Lower leg skin (tissue), 4 donors: Measurements from ENCODE around the gene ELAVL2. TPM values are rescaled to one million over a fixed set of nuclear protein-coding genes. Genes with fewer than 3 reads are reported as not detected.

ENCODE experiments used
- DNase-seq, 2 donors: peaks; one replicate each; pipeline ENCODE4 v3.0.0-alpha.2; 2019; ENCODE audit warnings: low spot score in 2 of 2
- H3K4me3 ChIP-seq: fragments of 200-600 bp; sonication (generic); 2 replicates; pipeline ENCODE4 v1.5.1; 2017; ENCODE audit warnings: mild to moderate bottlenecking, low read depth; ENCODE audit not compliant: poor library complexity, severe bottlenecking
- POLR2A ChIP-seq, 2 donors: fragments of 450-650 bp; IDR thresholded peaks; one replicate each; pipeline ENCODE4 v1.6.1; 2016 to 2017; ENCODE audit warnings: antibody characterized with exemption in 2 of 2, mild to moderate bottlenecking in 1 of 2, moderate library complexity in 1 of 2
- WGBS, 2 donors: methylation state at CpG; one replicate each; pipeline ENCODE4 v1.1.5; 2018; 5-methylcytosine and 5-hydroxymethylcytosine counted together
- intact Hi-C: fragments of 100-400 bp; cut with DNase I; formaldehyde crosslinking; loops from one replicate; pipeline ENCODE4 v1.15.0; 2023; ENCODE audit warnings: low total_unique reads
- total RNA-seq, 4 donors: library from RNA; depleted of rRNA; stranded (reverse); fragments of >200 nt; gene quantifications; one replicate each; pipeline ENCODE4 v1.1.0, GENCODE V29; 2016
- TF ChIP-seq, protein P1 (sequence below), 3 donors: fragments of 450-650 bp; IDR thresholded peaks; one replicate each; pipeline ENCODE4 v1.5.1; 2016; ENCODE audit warnings: antibody characterized with exemption in 3 of 3, mild to moderate bottlenecking in 3 of 3, moderate library complexity in 2 of 3

The ELAVL2 gene
- total RNA-seq, 4 donors from 2014 or later: 0.11 to 1.3 (median 0.42) TPM

DNA sequence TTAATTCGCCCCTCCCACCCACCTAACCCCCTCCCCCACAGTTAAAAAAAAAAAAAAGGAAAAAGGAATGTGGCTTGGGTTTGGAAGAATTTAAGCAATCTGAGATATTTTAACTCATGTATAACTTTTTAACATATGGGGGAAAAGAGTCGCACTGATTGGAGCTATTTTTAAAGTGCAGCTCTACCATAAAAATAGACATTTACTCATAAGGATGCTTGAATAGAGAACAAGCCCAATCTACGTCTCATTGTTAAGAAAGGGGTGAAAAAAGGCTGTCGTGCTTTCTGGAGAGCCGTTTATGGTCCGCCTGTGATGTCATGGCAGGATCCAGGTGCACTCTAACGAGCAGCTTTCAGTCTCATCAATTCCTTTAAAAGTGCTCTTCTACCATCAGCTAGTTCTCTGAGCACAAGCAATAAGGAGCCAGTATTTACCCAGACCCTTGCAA is 142.4 kb downstream of the ELAVL2 start:
- DNase-seq: no peak
- no peak for TF ChIP-seq POLR2A (IDR thresholded peaks at IDR 0.05)
- TF ChIP-seq, protein P1, sequence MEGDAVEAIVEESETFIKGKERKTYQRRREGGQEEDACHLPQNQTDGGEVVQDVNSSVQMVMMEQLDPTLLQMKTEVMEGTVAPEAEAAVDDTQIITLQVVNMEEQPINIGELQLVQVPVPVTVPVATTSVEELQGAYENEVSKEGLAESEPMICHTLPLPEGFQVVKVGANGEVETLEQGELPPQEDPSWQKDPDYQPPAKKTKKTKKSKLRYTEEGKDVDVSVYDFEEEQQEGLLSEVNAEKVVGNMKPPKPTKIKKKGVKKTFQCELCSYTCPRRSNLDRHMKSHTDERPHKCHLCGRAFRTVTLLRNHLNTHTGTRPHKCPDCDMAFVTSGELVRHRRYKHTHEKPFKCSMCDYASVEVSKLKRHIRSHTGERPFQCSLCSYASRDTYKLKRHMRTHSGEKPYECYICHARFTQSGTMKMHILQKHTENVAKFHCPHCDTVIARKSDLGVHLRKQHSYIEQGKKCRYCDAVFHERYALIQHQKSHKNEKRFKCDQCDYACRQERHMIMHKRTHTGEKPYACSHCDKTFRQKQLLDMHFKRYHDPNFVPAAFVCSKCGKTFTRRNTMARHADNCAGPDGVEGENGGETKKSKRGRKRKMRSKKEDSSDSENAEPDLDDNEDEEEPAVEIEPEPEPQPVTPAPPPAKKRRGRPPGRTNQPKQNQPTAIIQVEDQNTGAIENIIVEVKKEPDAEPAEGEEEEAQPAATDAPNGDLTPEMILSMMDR (IDR thresholded peaks at IDR 0.05): no peak
- WGBS, 2 donors: 63 to 66% methylated on average over 7 of the region's 7 CpGs
- H3K4me3 ChIP-seq: no peak overlapping the region
- intact Hi-C loops: no loop called here

DNA sequence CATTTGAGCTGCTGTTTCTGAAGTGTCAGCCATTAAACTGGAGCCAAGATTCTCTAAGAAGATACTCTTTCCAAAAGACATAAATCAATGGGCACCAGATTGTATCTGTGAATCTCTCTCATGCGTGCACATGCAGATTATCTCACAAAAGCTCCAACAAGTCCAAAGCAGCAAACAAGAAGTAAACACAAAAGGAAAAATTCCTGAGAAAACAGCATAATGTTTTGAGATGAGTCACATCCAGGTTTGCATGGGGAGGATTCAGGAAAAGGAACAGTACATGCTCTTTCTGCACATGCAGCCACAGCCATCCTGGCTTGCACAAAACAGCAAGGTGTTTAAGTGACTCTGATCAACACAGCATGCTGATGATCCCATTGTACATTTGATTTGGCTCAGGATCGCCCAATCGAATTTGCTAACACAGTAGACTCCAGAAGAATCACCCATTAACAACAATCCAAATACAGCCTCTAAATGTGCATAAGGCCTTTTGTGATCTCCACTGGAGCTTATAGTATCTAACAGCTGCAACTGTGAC is 143.1 kb downstream of the ELAVL2 start:
- WGBS, 2 donors: 11 to 16% methylated on average over 3 of the region's 3 CpGs
- DNase-seq: no peak
- intact Hi-C loops: no loop called here
- no peak overlapping the region for H3K4me3 ChIP-seq
- no peak for TF ChIP-seq POLR2A (IDR thresholded peaks at IDR 0.05)
- TF ChIP-seq, protein P1 (IDR thresholded peaks at IDR 0.05): no peak

GRCh38 chr9:23682352-23682751 is 143.7 kb downstream of the ELAVL2 start:
- no peak for DNase-seq
- TF ChIP-seq, protein P1 (IDR thresholded peaks at IDR 0.05): no peak
- TF ChIP-seq POLR2A (IDR thresholded peaks at IDR 0.05): no peak
- no peak overlapping the region for H3K4me3 ChIP-seq
- intact Hi-C loops: no loop called here
- 20 to 23% methylated on average over 9 of the region's 9 CpGs for WGBS, 2 donors

DNA sequence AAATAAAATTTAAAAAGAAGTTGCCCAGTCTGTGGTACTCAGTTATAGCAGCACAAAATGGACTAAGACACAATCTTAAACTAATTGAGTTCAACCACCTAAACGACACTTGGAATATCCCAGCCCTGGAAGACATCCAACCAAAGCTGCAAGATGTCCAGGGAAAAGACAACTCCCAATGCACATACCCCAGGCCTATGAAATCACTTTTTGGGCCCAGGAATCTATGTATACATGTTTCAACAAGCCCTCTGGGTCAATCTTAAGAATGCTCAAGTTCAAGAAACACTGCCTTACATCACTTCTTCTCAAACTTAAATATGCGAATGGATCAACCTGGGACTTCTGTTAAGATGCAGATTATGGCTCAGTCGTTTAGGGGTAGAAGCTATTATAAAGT is 148.6 kb downstream of the ELAVL2 start:
- WGBS, 2 donors: 71 to 72% methylated on average over 3 of the region's 3 CpGs
- intact Hi-C loops: no loop called here
- no peak for DNase-seq
- no peak overlapping the region for H3K4me3 ChIP-seq
- TF ChIP-seq POLR2A (IDR thresholded peaks at IDR 0.05): no peak
- TF ChIP-seq, protein P1 (IDR thresholded peaks at IDR 0.05): no peak

DNA sequence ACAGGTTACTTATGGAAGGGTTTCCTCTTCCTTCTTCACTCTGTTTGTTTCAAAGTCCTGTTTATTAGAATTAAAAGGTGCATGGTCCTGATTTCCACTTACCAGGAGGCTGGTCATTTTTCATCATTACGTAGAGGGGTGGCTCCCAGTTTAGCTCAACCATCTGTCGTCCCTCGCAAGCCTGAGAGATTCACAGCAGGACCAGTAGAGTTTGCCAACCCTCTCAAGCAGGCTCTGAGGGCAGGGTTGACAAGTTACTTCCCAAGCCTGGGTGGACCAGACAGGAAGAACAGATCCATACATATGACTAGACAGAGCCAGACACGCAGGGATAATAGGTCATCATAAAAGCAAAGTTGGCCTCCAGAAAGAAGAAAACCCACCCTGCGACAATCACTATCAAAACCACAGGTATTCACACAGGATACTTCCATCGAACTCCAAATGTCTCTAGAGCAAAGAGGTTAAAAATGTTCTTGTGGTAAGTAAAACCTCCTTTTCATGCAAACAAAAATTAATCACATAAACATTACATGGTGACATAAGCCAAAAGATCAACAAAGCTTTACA is 151.9 kb downstream of the ELAVL2 start:
- 81 to 84% methylated on average over 6 of the region's 6 CpGs for WGBS, 2 donors
- DNase-seq: no peak
- intact Hi-C loops: no loop called here
- H3K4me3 ChIP-seq: no peak overlapping the region
- no peak for TF ChIP-seq POLR2A (IDR thresholded peaks at IDR 0.05)
- TF ChIP-seq, protein P1 (IDR thresholded peaks at IDR 0.05): no peak

DNA sequence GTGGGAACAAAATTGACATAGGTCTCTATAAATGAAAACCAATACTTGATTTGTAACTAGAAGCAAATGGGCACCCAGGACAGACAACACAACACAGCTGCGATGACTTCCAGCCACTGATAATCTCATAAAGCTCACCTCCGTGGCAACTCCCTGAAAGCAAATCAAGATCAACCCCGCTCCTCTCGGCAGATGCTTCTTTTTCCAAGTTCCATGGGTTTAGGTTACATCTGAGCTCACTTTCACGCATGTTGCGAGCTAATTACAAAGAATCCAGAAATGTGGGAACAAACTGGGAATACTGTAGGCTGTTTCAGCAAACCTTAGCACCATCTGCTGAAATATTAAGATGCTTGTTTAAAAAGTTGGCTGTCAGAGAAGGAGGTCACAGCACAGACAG is 153.9 kb downstream of the ELAVL2 start:
- no peak for TF ChIP-seq POLR2A (IDR thresholded peaks at IDR 0.05)
- TF ChIP-seq, protein P1 (IDR thresholded peaks at IDR 0.05): no peak
- intact Hi-C loops: no loop called here
- no peak overlapping the region for H3K4me3 ChIP-seq
- DNase-seq: no peak
- WGBS, 2 donors: 89 to 94% methylated on average over 6 of the region's 6 CpGs
